CMK (cell line): Measurements from ENCODE around the gene ADAR.

Experiments
- DNase-seq: peaks from one replicate; pipeline ENCODE4 v3.0.0-alpha.2; 2010; ENCODE audit warnings: low read depth

The ADAR gene

DNA sequence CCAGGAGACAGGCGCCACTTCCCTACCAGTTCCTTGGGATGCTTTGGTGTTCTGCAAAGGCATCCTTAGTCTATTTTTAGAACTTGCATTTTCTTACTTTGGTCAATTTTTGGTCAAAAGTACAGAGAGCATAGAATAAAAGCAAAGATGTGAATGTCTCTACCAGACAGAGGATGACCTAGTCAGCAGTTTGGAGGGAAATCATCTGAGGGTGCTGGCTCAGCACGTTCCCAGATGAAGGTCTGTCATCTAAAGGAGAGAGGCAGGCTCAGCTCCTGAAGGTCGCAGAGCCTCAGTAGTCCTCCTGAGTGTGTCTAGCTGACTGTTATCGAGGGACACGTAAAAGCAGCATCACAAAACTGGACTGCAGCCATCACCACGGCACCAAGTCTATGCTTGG lies 25.1 kb downstream of the ADAR start:
- DNase-seq = no peak

DNA sequence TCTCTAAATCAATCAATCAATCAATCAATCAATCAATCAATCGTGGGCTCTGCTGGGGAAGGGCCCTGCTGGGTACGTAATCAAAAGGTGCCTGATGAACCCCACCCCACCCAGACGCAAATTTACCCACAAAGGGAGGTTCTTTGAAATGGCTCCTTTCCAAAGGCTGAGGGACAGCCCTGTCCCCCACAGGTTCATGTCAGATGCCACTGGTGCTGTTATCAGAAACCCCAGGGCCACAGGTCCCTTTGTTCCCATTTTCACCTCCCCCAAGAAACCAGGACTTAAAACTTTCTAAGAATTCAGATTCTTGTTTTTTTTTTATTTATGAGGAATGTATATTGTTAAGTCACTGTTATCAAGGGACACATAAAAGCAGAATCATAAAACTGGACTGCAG lies 26.2 kb downstream of the ADAR start:
- no peak for DNase-seq

DNA sequence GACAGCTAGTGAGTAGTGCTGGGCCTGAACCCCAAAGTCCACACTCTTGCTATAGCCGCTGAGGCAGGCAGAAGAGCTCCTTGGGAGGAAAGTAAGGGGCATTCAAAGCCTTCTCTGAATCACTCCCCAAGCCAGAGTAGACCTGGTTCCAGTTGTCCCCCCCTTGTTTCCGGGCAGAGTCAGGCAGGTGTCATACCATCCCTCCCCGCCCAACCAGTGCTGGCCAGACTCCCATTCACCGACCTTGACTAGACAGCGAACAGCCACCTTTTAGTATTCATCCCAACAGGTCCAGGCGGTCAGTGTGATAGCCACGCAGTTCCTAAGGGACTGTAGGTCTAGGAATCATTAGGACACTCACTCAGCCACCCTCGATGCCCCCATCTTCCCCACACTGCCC lies 28.6 kb downstream of the ADAR start:
- no peak for DNase-seq

DNA sequence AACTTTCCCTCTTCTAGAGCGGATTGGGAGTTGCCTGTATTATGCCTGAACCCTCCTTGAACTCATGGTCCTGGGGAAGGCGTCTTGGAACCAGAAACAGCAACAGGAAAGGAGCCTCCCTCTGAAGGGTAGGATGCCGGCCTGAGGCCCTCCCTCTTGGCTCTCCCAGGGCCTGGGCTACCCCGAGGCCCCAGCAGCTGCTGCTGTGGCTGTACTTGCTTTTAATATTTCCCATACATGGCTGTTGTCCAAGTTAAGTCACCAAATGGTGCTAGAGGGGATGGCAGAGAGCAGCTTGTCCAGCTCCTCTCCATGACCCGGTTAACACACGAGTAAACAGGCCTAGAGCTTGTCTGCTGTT lies 29.9 kb downstream of the ADAR start:
- no peak for DNase-seq

DNA sequence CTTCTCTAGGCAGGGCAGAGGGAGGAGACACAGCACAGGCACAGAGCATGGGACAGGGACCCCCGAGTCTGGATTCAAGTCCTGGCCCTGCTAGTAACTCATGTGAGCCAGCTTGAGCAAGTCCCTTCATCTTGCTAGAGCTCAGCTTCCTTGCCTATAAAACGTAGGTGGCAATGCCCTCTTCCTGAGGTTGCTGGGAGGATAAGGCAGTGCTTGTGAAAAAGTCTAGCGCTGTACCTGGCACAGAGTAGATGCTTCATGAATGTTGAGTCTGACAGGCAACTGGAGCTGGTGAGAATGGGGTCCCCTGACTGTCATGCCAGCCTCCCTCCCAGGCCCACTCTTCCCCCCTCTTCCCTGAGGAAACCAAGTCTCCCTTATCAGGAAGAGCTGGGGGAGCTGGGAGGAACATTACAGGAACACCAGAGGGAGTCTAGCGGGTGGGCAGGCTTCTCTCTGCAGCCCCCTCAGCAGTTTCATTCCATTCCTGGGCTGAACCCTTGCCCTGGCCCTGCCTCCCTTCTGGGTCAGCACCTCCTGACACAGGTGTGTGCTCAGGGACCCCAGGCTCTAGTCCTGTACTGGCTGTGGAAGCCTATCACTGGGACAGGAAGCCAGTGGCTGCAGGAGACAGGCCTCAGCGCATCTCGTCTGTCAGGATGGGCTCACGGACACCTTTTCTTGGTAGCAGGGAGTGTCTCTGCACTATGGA lies 30.5 kb downstream of the ADAR start:
- DNase-seq = no peak

DNA sequence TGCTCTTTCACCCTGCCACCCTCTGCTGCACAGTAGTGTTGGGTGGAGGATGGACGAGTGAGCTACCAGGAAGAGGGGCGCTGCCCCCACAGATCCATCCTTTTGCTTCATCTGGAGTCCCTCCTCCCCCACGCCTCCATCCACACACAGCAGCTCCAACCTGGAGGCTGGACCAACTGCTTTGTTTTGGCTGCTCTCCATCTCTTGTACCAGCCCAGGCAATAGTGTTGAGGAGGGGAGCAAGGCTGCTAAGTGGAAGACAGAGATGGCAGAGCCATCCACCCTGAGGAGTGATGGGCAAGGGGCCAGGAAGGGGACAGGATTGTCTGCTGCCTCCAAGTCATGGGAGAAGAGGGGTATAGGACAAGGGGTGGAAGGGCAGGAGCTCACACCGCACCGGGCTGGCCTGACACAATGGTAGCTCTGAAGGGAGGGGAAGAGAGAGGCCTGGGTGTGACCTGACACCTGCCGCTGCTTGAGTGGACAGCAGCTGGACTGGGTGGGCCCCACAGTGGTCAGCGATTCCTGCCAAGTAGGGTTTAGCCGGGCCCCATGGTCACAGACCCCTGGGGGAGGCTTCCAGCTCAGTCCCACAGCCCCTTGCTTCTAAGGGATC lies 31.9 kb downstream of the ADAR start:
- DNase-seq = no peak

DNA sequence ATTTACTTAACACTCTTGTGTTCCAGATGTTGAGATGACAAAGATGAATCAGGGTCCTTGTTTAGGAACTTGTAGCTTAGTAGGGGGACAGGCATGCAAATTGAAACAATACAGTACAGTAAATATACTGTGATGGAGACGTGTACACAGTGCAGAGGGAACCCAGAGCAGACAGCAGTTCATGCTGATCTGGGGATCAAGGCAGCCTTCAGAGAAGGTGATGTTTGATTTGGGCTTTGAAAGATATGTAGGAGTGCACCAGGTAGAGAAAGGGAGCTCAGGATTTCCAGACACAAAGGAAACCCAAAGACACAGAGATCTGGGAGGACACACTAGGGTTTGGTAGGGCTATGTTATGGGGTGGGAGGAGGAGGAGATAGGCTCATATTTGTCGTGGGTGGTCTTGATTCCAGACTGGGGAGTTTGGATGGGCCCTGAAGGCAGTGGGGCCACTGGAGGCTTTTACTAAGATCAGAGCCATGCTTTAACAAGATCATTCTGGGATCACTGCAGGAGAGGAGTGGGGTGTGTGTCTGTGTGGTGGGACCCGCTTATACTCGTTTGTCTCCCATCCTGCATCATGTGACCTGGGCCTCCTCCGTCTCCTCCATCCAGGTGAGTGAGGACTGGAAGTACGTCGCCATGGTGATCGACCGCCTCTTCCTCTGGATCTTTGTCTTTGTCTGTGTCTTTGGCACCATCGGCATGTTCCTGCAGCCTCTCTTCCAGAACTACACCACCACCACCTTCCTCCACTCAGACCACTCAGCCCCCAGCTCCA lies 32.6 kb downstream of the ADAR start:
- DNase-seq = no peak

DNA sequence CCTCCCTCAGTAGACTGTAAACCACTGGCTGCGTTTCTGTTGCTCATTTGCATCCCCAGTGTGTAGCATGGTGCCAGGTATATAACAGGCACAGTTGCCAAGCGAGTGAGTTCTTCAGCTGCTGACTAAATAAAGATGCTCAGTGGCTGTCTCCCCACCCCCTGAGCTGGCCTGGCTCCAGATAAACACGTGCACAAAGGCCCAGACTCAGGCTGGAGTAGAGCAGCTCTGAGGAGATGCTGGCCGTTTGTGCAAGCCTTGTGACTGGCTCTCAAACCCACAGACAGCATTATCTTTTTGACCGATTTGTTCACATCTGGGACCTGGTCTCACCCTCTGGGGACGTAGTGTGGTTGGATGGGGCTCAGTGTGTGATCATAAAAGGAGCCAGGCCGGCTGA lies 33.3 kb downstream of the ADAR start:
- DNase-seq = no peak

DNA sequence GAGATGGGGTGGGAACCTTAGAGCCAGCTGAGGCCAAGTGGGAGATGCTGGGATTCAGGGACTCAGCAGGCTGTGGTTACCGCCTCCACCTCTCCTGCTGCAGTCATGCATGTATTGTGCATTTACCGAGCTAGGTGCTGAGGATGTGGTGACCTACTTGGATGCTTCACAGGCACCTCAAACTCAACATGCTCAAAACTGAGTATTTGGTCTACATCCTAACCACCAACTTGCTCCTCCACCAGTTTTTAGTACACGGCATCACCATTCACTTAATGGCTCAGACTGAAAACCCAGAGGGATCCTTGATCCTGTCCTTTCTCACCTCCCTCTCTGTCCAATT lies 34.8 kb downstream of the ADAR start:
- no peak for DNase-seq

DNA sequence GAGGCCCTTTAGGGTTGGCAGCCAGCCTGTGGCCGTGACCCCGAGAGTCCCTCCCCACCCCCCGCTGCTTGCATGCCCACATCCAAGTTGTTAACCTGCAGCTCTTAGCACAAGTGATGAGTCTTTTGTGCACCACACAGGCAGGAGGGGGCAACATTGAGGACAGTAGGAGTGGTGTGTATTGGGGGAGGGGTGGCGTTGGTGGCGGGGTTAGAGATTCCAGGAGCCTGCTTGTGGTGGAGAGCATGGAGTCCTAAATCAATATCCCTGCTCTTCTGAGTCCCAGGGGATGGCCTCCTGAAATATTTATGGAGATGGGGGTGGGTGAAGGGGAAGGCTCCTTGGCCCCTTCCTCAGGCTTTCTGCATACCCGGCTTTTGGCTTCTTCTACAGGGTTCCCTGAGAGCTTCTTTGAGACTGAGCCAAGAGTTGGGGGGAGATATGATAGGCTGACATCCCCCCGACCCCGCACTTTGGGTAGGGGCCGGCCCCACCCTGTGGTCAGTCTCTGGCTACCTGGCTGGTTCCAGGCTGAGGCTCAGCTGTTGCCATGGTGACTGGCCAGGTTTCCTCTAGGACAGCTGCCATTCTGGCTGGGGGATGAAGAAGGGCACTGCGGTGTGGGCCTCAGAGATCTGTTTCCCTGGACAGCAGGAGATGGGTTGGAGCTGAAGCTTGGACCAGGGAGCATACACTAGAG lies 35.4 kb downstream of the ADAR start:
- no peak for DNase-seq

DNA sequence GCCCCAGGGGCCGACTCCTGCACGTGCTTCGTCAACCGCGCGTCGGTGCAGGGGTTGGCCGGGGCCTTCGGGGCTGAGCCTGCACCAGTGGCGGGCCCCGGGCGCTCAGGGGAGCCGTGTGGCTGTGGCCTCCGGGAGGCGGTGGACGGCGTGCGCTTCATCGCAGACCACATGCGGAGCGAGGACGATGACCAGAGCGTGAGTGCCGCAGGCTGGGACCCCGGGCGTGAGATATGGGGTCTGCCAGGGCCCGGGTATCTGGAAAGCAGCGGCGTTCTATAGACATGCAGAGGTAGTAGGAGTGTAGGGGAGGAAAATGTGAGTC lies 36.1 kb downstream of the ADAR start:
- no peak for DNase-seq

DNA sequence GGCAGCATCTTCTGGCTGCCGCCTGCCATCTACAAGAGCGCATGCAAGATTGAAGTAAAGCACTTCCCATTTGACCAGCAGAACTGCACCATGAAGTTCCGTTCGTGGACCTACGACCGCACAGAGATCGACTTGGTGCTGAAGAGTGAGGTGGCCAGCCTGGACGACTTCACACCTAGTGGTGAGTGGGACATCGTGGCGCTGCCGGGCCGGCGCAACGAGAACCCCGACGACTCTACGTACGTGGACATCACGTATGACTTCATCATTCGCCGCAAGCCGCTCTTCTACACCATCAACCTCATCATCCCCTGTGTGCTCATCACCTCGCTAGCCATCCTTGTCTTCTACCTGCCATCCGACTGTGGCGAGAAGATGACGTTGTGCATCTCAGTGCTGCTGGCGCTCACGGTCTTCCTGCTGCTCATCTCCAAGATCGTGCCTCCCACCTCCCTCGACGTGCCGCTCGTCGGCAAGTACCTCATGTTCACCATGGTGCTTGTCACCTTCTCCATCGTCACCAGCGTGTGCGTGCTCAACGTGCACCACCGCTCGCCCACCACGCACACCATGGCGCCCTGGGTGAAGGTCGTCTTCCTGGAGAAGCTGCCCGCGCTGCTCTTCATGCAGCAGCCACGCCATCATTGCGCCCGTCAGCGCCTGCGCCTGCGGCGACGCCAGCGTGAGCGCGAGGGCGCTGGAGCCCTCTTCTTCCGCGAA lies 36.6 kb downstream of the ADAR start:
- no peak for DNase-seq

DNA sequence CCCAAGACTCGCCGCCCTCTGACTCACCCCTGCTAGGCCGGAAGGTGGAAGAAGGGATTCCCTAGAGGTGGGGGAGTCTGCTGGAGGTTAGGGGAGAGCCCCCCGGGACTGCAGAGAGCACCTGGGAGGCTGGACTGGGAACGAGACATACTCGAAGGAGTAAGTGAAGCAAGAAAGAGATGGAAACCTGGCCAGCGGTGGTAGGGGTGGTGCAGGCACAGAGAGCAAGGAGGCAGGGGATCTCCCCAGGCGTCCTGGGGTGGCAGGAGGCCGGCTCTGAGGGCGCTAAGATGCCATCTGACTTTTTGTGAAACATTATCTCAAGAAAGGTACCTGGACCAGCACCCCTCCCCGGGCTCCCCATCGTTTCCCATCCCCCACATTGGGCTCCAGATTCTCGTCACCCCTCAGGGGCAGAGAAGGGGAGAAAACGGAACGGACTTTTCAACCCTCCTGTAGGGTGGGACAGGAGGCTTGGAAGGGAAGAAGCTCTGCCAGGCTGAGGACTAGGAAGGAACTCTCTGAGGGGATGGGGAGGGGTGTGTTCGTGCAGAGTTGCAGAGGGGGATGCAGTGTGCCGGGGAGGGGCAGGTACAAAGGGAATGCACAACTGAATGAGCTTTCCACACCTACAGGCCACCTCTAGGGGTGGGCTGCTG lies 39.7 kb downstream of the ADAR start:
- DNase-seq = no peak

DNA sequence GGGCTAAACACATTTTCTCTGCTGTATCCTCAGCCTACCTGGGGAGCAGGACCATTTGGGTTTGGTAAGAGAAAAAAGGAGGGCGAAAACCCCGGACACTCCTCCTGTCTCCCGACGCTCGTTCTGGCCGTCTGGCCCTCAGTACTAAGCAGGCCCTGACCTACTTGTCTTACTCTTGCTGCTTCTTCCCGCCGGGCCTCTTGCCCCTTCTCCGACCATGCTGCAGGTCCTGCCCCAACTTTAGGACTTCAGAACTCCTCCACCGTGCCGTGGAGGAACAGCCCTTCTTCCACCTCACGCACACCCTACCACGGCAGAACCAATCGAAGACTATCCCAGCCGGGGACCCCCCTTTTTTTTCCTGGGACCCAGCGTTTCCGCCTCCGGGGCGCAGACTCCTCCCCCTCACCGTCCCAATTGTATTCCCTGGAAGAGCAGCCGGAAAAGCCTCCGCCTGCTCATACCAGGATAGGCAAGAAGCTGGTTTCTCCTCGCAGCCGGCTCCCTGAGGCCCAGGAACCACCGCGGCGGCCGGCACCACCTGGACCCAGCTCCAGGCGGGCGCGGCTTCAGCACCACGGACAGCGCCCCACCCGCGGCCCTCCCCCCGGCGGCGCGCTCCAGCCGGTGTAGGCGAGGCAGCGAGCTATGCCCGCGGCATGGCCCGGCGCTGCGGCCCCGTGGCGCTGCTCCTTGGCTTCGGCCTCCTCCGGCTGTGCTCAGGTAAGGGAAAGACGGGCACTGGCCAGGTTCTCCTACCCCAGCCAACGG lies 40.4 kb downstream of the ADAR start, which contains the start of gene CHRNB2:
TSS of gene CHRNB2 (plus strand) at position 393 of the 771 bp plus-strand sequence. CDS start at position 660, 267 bp downstream.
- DNase-seq = no peak

DNA sequence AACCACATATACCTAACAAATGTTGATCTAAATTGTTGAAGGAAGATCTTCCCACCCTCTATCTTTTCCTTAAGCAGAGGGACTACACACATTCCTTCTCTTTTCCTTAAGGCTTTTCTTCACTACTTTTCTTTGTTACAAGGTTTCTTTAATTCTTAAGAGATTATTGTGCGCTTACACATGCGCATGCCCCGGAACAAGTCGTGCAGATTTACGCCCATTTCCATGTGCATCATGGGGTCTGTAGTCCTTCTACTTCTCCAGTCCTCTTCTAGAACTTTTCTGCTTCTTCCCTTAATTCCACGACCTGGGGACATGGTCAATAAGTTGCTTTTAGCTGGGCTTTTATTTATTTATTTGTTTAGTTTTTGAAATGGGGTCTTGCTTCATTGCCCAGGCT lies 42.1 kb downstream of the ADAR start:
- no peak for DNase-seq

DNA sequence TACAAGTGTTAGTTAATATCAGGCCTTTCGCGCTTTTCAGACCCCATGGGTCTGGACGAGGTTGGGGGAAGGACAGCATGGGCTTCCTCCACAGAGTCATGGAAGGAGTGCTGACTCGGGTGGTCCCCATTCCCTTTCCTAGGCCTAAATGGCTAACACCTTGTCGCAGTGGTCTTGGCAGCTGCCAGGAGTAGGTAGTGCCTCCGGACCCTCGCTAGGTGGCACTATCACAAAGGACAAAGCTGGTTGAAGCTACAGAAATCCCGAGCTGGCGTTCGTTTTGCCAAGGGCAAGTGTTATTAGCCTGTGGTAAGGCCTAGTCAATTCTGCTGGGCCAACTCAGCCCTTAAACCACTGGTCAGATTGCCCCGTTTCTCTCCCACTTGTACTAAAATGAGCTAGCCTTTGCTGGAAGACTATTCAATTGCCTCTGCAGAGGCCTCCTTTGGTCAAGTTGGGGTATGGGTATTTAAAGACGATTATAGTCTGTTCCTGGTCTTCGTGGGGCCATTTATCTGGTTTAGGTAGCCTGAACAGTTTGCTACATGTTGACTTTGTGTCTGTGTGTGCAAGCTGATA lies 48.4 kb downstream of the ADAR start:
- DNase-seq = peak; percentile 83

DNA sequence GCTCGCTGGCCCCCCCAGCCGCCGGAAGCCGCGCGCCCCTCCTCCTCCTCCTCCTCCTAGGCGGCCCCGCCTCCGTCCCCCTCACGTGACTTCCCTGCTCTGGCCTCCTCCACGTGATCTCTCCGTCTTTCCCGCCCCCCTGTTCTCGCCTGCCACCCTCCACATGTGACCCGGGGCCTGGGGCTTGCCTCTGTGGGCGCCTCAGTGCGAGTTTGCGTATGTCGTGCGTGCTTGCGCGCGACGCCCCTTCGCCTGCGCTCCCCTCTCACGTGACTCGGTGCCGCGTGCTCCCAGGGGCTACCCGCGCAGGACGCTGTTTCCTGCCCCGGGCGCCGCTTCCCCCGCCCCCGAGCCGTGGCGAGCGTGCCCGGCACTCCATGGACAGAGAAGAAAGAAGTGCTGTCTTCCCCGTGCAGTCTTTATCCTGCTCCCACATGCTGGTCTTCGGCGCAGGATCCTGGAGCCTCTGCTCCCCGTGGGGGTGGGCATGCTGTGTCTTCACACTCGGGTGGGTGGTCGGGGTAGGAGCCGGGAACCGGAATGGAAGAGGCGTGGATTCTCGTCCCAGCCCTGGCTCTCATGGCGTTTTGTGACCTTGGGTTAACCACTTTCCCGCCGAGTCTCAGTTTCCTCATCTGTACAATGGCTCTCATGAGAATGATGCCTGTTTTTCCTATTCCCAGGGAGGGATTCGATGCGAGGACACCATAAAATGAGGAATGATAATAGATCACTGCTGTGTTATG lies 49.1 kb downstream of the ADAR start:
- peak; percentile 99 for DNase-seq

DNA sequence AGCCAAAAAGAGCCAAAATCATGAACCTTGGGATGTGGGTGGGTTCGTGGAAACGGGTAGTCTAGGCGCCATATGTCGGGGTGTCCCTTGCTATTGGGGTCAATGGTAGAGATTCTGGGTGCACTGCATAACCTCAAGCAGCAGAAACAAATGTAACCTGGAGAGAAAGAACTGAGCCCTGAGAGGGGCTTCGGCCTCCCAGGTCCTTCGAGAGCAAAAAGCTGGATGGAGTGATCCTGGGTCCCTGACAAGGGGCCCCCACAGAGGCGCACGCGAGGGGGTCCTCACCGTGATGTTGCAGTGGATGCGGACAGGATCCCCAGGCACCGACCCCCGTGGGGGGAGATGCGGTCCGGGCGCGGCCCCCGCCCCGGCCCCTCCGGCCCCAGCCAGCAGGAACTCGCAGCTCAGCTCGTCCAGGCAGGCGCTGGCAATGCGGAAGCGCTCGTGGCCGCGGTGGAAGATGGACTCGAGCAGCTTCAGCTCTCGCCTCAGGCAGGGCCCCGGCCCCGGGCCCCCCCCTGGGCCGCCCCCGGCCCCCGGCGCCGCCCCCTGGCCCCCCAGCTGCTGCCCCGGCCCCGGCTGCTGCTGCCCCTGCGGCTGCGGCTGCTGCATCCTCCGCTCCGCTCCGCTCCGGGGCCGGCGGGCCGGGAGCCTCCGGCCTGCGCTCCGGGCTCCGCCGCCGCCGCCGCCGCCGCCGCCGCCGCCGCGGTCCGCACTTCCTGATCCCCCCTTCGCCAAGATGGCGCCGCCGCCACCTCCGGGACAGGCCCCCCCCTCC lies 49.9 kb downstream of the ADAR start, which contains the start of gene UBE2Q1:
TSS of gene UBE2Q1 (minus strand) at position 724 of the 781 bp plus-strand sequence. CDS start at position 615, 109 bp downstream.
- peak; percentile 54 for DNase-seq
